Ovary (tissue), 3 donors: ENCODE results near the gene DDX60.

Experiments used
- POLR2A ChIP-seq: fragments of 450-650 bp; IDR thresholded peaks from one replicate; pipeline ENCODE4 v1.6.1; 2017; ENCODE audit warnings: antibody characterized with exemption, mild to moderate bottlenecking, moderate library complexity
- TF ChIP-seq, protein P1 (sequence below), 3 donors: fragments of 450-650 bp in 2 of 3; fragments of 200-600 bp in 1 of 3; IDR thresholded peaks; one replicate each; pipeline versions ENCODE4 v1.5.1 to v1.8.0; 2016 to 2022; ENCODE audit warnings: antibody characterized with exemption in 3 of 3, mild to moderate bottlenecking in 1 of 3
- donor health status: DM: no; HTN: no; CAD: no.

DNA sequence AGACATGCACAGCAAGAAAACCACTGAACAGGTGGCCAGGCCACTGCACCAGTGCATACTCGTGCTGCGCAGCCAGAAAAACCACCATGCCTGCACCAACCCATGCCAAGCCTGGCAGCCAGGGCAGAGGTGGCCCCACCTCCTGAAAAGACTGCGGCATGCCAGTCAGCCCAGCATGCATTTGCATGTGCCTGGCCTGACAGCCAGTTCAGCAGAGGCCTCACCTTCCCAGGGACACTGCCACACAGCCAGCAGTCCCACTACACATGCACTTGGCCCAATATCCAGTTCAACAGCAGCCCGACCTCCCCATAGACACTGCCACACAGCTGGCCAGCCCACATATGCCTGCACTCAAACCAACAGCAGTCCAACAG lies 43.5 kb upstream of the DDX60 start:
- TF ChIP-seq POLR2A: no peak
- TF ChIP-seq, protein P1, sequence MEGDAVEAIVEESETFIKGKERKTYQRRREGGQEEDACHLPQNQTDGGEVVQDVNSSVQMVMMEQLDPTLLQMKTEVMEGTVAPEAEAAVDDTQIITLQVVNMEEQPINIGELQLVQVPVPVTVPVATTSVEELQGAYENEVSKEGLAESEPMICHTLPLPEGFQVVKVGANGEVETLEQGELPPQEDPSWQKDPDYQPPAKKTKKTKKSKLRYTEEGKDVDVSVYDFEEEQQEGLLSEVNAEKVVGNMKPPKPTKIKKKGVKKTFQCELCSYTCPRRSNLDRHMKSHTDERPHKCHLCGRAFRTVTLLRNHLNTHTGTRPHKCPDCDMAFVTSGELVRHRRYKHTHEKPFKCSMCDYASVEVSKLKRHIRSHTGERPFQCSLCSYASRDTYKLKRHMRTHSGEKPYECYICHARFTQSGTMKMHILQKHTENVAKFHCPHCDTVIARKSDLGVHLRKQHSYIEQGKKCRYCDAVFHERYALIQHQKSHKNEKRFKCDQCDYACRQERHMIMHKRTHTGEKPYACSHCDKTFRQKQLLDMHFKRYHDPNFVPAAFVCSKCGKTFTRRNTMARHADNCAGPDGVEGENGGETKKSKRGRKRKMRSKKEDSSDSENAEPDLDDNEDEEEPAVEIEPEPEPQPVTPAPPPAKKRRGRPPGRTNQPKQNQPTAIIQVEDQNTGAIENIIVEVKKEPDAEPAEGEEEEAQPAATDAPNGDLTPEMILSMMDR (IDR thresholded peaks at IDR 0.05): no peak
